Tibial nerve (tissue), 4 donors: Measurements from ENCODE around the gene HSPB7. TPM values are rescaled to one million over a fixed set of nuclear protein-coding genes. Genes with fewer than 3 reads are reported as not detected.
"Not testable (repeated sequence)": the region's sequence is repeated elsewhere in the genome, so short reads cannot be mapped to it uniquely, and the experiment has no call there.

ENCODE experiments used
- DNase-seq, 2 donors: peaks; one replicate each; pipeline ENCODE4 v3.0.0-alpha.2; 2019; ENCODE audit warnings: low spot score in 2 of 2
- H3K27ac ChIP-seq, 4 donors: fragments of 200-600 bp; sonication (generic) in 3 of 4; one replicate each; pipeline ENCODE4 v1.5.1; 2017 to 2019; ENCODE audit warnings: mild to moderate bottlenecking in 1 of 4
- H3K27me3 ChIP-seq, 2 donors: fragments of 200-600 bp; sonication (generic) in 1 of 2; one replicate each; pipeline versions ENCODE4 v1.5.1 to v1.6.0; 2017 to 2019
- H3K36me3 ChIP-seq, 3 donors: fragments of 200-600 bp; sonication (generic); one replicate each; pipeline ENCODE4 v1.5.1; 2018 to 2019
- H3K4me1 ChIP-seq, 4 donors: fragments of 200-600 bp; sonication (generic) in 3 of 4; one replicate each; pipeline ENCODE4 v1.5.1; 2017 to 2019
- H3K4me3 ChIP-seq, 4 donors: fragments of 200-600 bp; sonication (generic) in 3 of 4; one replicate each; pipeline ENCODE4 v1.5.1; 2017 to 2019; ENCODE audit warnings: mild to moderate bottlenecking in 1 of 4, moderate library complexity in 1 of 4
- H3K9me3 ChIP-seq, 4 donors: fragments of 200-600 bp; sonication (generic) in 3 of 4; one replicate each; pipeline ENCODE4 v1.5.1; 2017 to 2019
- EP300 ChIP-seq, 2 donors: sonication (generic); formaldehyde crosslinking; IDR thresholded peaks; one replicate each; pipeline ENCODE4 v1.6.1; 2017; ENCODE audit warnings: antibody characterized with exemption in 2 of 2, mild to moderate bottlenecking in 1 of 2
- POLR2A ChIP-seq, 2 donors: fragments of 450-650 bp; IDR thresholded peaks; one replicate each; pipeline ENCODE4 v1.6.1; 2017; ENCODE audit warnings: antibody characterized with exemption in 2 of 2, mild to moderate bottlenecking in 2 of 2, moderate library complexity in 2 of 2
- WGBS, 2 donors: methylation state at CpG; one replicate each; pipeline ENCODE4 v1.1.5; 2018; 5-methylcytosine and 5-hydroxymethylcytosine counted together
- total RNA-seq, 4 donors: library from RNA; depleted of rRNA; stranded (reverse); fragments of >200 nt; gene quantifications; one replicate each; pipeline ENCODE4 v1.1.0, GENCODE V29; 2016
- TF ChIP-seq, protein P1 (sequence below), 5 experiments: fragments of 200-600 bp in 3 of 5; fragments of 450-650 bp in 2 of 5; sonication (generic) in 3 of 5; IDR thresholded peaks; one replicate each; pipeline ENCODE4 v1.5.1; 2016 to 2019; ENCODE audit warnings: antibody characterized with exemption in 5 of 5, mild to moderate bottlenecking in 3 of 5, moderate library complexity in 2 of 5

The HSPB7 gene
- total RNA-seq, 4 donors from 2014 or later = 10.4 to 42.6 (median 27.6) TPM

DNA sequence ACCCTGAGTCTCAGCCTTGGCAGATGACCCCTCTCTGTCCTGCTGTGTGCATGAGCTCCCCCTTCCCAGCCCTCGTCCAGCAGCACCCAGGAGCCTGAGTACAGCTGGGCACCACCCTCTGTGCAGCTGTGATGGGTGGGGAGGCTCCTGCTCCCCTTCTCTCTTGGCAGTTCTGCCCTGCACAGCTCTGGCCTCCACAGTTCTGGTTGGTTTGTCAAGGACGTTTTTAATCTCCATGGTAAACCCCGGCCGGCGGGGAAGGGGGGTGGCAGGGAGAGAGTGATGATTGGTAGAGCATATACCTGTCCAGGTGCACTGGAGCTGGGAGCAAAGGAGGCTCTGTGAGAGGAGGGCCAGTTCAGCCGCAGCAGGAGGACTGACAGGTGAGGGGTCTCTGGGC, 3.8 kb upstream of the HSPB7 start, which contains the start of gene CLCNKA:
Gene CLCNKA (plus strand): TSS at position 356 of the 400 bp plus-strand sequence. CDS start 584 bp downstream, outside the sequence.
- DNase-seq = no peak
- Histone ChIP-seq H3K4me1 (peaks cover 0 to 38% (median 17%) of the 10 kb centered on the region in 4 donors), H3K36me3 (no peaks in the 10 kb centered on the region), H3K27me3 (peaks cover 0 to under 1% of the 10 kb centered on the region in 2 donors), H3K4me3 (no peak within 1 kb of the TSS), H3K9me3 (no peaks in the 10 kb centered on the region), H3K27ac (no peak within 1 kb of the TSS)
- WGBS, 2 donors = 55 to 60% methylated on average over 6 of the region's 6 CpGs
- TF ChIP-seq EP300 (IDR thresholded peaks at IDR 0.05) = no peak
- TF ChIP-seq POLR2A (IDR thresholded peaks at IDR 0.05) = no peak
- TF ChIP-seq, protein P1, sequence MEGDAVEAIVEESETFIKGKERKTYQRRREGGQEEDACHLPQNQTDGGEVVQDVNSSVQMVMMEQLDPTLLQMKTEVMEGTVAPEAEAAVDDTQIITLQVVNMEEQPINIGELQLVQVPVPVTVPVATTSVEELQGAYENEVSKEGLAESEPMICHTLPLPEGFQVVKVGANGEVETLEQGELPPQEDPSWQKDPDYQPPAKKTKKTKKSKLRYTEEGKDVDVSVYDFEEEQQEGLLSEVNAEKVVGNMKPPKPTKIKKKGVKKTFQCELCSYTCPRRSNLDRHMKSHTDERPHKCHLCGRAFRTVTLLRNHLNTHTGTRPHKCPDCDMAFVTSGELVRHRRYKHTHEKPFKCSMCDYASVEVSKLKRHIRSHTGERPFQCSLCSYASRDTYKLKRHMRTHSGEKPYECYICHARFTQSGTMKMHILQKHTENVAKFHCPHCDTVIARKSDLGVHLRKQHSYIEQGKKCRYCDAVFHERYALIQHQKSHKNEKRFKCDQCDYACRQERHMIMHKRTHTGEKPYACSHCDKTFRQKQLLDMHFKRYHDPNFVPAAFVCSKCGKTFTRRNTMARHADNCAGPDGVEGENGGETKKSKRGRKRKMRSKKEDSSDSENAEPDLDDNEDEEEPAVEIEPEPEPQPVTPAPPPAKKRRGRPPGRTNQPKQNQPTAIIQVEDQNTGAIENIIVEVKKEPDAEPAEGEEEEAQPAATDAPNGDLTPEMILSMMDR (IDR thresholded peaks at IDR 0.05) = no peak

DNA sequence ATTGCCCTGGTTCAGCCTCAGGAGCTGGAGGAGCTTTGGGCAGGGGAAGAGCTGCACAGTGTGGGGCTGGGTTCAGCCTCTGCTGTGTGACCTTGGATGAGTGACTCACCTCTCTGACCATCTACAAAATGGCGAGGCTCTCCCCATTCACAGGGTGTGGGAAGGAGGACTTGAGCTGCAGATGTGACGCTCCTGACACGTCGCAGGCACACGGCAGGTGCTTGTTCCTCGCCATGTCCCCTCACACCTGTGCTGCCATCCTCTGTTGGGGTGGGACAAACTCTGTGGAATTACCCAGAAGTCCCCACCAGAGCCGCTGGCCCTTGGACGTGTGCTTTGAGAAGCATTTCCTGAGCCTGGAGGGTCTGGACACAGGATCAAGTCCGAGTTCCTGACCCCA, 3.0 kb upstream of the HSPB7 start:
- not testable (repeated sequence) for H3K27ac ChIP-seq

DNA sequence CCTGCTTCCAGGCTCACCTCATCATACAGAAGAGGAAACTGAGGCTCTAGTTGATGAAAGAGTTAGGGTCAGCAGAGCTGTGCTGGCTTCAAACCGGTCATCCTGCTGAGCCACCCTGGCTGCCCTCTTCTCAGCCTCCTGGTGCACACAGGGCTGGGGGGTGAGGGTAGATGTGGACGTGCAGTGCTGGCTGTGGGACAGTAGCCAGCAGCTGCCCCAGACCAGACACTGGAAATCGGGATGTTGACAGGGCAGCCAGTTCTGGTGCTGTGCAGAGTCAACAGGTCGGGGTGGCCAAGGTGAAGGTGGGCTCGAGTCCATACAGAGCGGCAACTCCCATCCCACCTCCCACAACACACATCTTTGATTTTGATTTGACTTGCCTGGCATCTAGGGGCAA, 2.5 kb upstream of the HSPB7 start:
- Histone ChIP-seq H3K4me3 (no peak overlapping the region), H3K27me3 (no peaks in the 10 kb centered on the region), H3K27ac (peak overlapping the region in 1 of 4 donors; percentile 84), H3K4me1 (peaks cover 0 to 45% (median 16%) of the 10 kb centered on the region in 4 donors), H3K36me3 (no peaks in the 10 kb centered on the region), H3K9me3 (no peaks in the 10 kb centered on the region)
- WGBS, 2 donors = 75 to 85% methylated on average over 6 of the region's 6 CpGs
- no peak for DNase-seq
- TF ChIP-seq, protein P1 (IDR thresholded peaks at IDR 0.05) = no peak
- no peak for TF ChIP-seq POLR2A (IDR thresholded peaks at IDR 0.05)
- TF ChIP-seq EP300 (IDR thresholded peaks at IDR 0.05) = no peak

More for the DNA sequence above, 3.0 kb upstream of the HSPB7 start:
- 79% methylated on average over 3 of the region's 9 CpGs; no CpG with 5 or more reads in 1 of the 2 donors for WGBS, 2 donors
- not testable (repeated sequence) for H3K4me3 ChIP-seq, H3K27me3 ChIP-seq, H3K36me3 ChIP-seq, DNase-seq, H3K9me3 ChIP-seq
- H3K4me1 ChIP-seq = peaks cover 0 to 43% (median 16%) of the 10 kb centered on the region in 4 donors

- Histone ChIP-seq H3K9me3 (no peaks in the 10 kb centered on the region), H3K36me3 (no peaks in the 10 kb centered on the region), H3K4me1 (peaks cover 0 to 51% (median 18%) of the 10 kb centered on the region in 4 donors), H3K4me3 (no peak overlapping the region), H3K27me3 (no peaks in the 10 kb centered on the region), H3K27ac (peak overlapping the region in 3 of 4 donors; percentile 64 to 86 (median 84))
- WGBS, 2 donors = 41 to 57% methylated on average over 8 to 9 of the region's 9 CpGs
- TF ChIP-seq POLR2A (IDR thresholded peaks at IDR 0.05) = no peak
- TF ChIP-seq EP300 (IDR thresholded peaks at IDR 0.05) = no peak
- TF ChIP-seq, protein P1 (IDR thresholded peaks at IDR 0.05) = no peak
- DNase-seq = no peak
These were observed 1.9 kb upstream of the HSPB7 start for GRCh38 chr1:16019644-16020277.

- TF ChIP-seq, protein P1 (IDR thresholded peaks at IDR 0.05) = no peak
- TF ChIP-seq EP300 (IDR thresholded peaks at IDR 0.05) (no peak), POLR2A (IDR thresholded peaks at IDR 0.05) (no peak)
- Histone ChIP-seq H3K27ac (peak overlapping the region; percentile 64 to 86 (median 74)), H3K4me1 (peaks cover 0 to 59% (median 18%) of the 10 kb centered on the region in 4 donors), H3K27me3 (no peaks in the 10 kb centered on the region), H3K9me3 (no peaks in the 10 kb centered on the region), H3K4me3 (no peak overlapping the region), H3K36me3 (no peaks in the 10 kb centered on the region)
- 81 to 83% methylated on average over 23 of the region's 23 CpGs for WGBS, 2 donors
- DNase-seq = no peak
These were observed 1.2 kb upstream of the HSPB7 start for GRCh38 chr1:16018749-16019643.
